HAP-1 (cell line): ENCODE results near the gene VPS33A.
"Not testable (repeated sequence)": the region's sequence is repeated elsewhere in the genome, so short reads cannot be mapped to it uniquely, and the experiment has no call there.

ENCODE experiments used
- DNase-seq, 2 experiments: peaks; one replicate each; pipeline ENCODE4 v3.0.0-alpha.2; 2016 to 2020; ENCODE audit warnings: low spot score in 2 of 2
- H3K27me3 ChIP-seq: fragments of 250-450 bp; sonication (Bioruptor Pico); 2 replicates; pipeline ENCODE4 v1.5.1; 2020; ENCODE audit warnings: low read depth, mild to moderate bottlenecking, moderate library complexity
- H3K36me3 ChIP-seq: fragments of 250-450 bp; sonication (Bioruptor Pico); replicated peaks from 2 replicates; pipeline ENCODE4 v1.5.1; 2020; ENCODE audit warnings: mild to moderate bottlenecking
- H3K4me1 ChIP-seq: fragments of 250-450 bp; sonication (Bioruptor Pico); 2 replicates; pipeline ENCODE4 v1.5.1; 2020; ENCODE audit warnings: mild to moderate bottlenecking
- H3K4me3 ChIP-seq: fragments of 250-450 bp; sonication (Bioruptor Pico); 2 replicates; pipeline ENCODE4 v1.5.1; 2020; ENCODE audit warnings: mild to moderate bottlenecking, moderate library complexity
- H3K9me3 ChIP-seq: fragments of 250-450 bp; sonication (Bioruptor Pico); 2 replicates; pipeline ENCODE4 v1.5.1; 2020; ENCODE audit warnings: mild to moderate bottlenecking, moderate library complexity
- in situ Hi-C: fragments of 300-500 bp; cut with MboI; formaldehyde crosslinking; loops from 3 replicates; pipeline ENCODE4 v1.14.3; 2020; ENCODE audit warnings: low sequenced_read_pairs, inconsistent platforms, mixed read lengths

Gene VPS33A

GRCh38 chr12:122205053-122205925, 61.0 kb downstream of the VPS33A start:
- peaks cover 26% of the 10 kb centered on the region for H3K36me3 ChIP-seq
- in situ Hi-C loops, result no loop called here
- H3K4me1 ChIP-seq, result 0 out of 2 replicates have a peak, but pooled peaks cover 4% of the 10 kb centered on the region
- no peaks in the 10 kb centered on the region for H3K9me3 ChIP-seq
- H3K4me3 ChIP-seq, result no peak overlapping the region
- no peak for DNase-seq
- H3K27me3 ChIP-seq, result no peaks in the 10 kb centered on the region

- Histone ChIP-seq H3K4me3 (no peak overlapping the region; the same call in 1 of the 2 replicates), H3K27me3 (no peaks in the 10 kb centered on the region), H3K9me3 (no peaks in the 10 kb centered on the region), H3K4me1 (0 out of 2 replicates have a peak, but pooled peaks cover 4% of the 10 kb centered on the region), H3K36me3 (peaks cover 19% of the 10 kb centered on the region)
- in situ Hi-C loops, result no loop called here
- DNase-seq, result no peak
Measured at GRCh38 chr12:122204167-122205052, 61.9 kb downstream of the VPS33A start.

GRCh38 chr12:122203301-122204166, 62.8 kb downstream of the VPS33A start, which contains the start of gene B3GNT4:
B3GNT4 (plus strand) TSS chr12:122203709; CDS start chr12:122204619, 910 bp downstream.
- Histone ChIP-seq H3K9me3 (no peaks in the 10 kb centered on the region), H3K36me3 (peaks cover 16% of the 10 kb centered on the region), H3K4me1 (0 out of 2 replicates have a peak, but pooled peaks cover 4% of the 10 kb centered on the region), H3K4me3 (peak within 1 kb of the TSS; percentile 40), H3K27me3 (no peaks in the 10 kb centered on the region)
- DNase-seq, result peak; percentile 74 to 82
- in situ Hi-C loops, result no loop called here

- not testable (repeated sequence) for H3K27me3 ChIP-seq, H3K9me3 ChIP-seq
- H3K4me3 ChIP-seq, result peak overlapping the region; percentile 40
Measured at GRCh38 chr12:122202811-122203210, 63.5 kb downstream of the VPS33A start.

GRCh38 chr12:122202017-122202416, 64.3 kb downstream of the VPS33A start:
- in situ Hi-C loops, result no loop called here
- H3K27me3 ChIP-seq, result no peaks in the 10 kb centered on the region

More at GRCh38 chr12:122202811-122203210, 63.5 kb downstream of the VPS33A start:
- peaks cover 11% of the 10 kb centered on the region for H3K36me3 ChIP-seq
- H3K4me1 ChIP-seq, DNase-seq, in situ Hi-C loops: not testable (repeated sequence)

GRCh38 chr12:122201381-122201780, 64.9 kb downstream of the VPS33A start:
- 0 out of 2 replicates have a peak, but pooled peaks cover 4% of the 10 kb centered on the region for H3K4me1 ChIP-seq
- H3K27me3 ChIP-seq, result no peaks in the 10 kb centered on the region
- no peaks in the 10 kb centered on the region for H3K36me3 ChIP-seq
- DNase-seq, result no peak
- in situ Hi-C loops, result no loop called here
- no peak overlapping the region for H3K4me3 ChIP-seq
- H3K9me3 ChIP-seq, result no peaks in the 10 kb centered on the region

More at GRCh38 chr12:122202017-122202416, 64.3 kb downstream of the VPS33A start:
- Histone ChIP-seq H3K4me1 (0 out of 2 replicates have a peak, but pooled peaks cover 4% of the 10 kb centered on the region), H3K9me3 (no peaks in the 10 kb centered on the region), H3K4me3 (no peak overlapping the region), H3K36me3 (peaks cover 3% of the 10 kb centered on the region)
- DNase-seq, result no peak

GRCh38 chr12:122200541-122201175, 65.6 kb downstream of the VPS33A start:
- Histone ChIP-seq H3K36me3 (no peaks in the 10 kb centered on the region), H3K4me3 (no peak overlapping the region), H3K27me3 (no peaks in the 10 kb centered on the region), H3K4me1 (0 out of 2 replicates have a peak, but pooled peaks cover 4% of the 10 kb centered on the region), H3K9me3 (no peaks in the 10 kb centered on the region)
- in situ Hi-C loops, result no loop called here
- DNase-seq, result no peak

- no peak for DNase-seq
- Histone ChIP-seq H3K4me1 (0 out of 2 replicates have a peak, but pooled peaks cover 4% of the 10 kb centered on the region), H3K4me3 (no peak overlapping the region), H3K36me3 (no peaks in the 10 kb centered on the region), H3K9me3 (0 out of 2 replicates have a peak, but pooled peaks cover 3% of the 10 kb centered on the region), H3K27me3 (no peaks in the 10 kb centered on the region)
- in situ Hi-C loops, result loop anchor here (10.0 kb wide), 1 partner anchor 145 kb away; no protein-coding TSS in a partner anchor
Measured at GRCh38 chr12:122199484-122200355, 66.6 kb downstream of the VPS33A start.

- DNase-seq, result no peak
- in situ Hi-C loops, result loop anchor here (10.0 kb wide), 1 partner anchor 143 kb away; no protein-coding TSS in a partner anchor
- H3K36me3 ChIP-seq, result no peaks in the 10 kb centered on the region
- H3K4me1 ChIP-seq, result no peaks in the 10 kb centered on the region
- H3K27me3 ChIP-seq, result no peaks in the 10 kb centered on the region
- 0 out of 2 replicates have a peak, but pooled peaks cover 3% of the 10 kb centered on the region for H3K9me3 ChIP-seq
- H3K4me3 ChIP-seq, result no peak overlapping the region
Measured at GRCh38 chr12:122197612-122197966, 68.7 kb downstream of the VPS33A start.

GRCh38 chr12:122195405-122195804, 70.9 kb downstream of the VPS33A start:
- Histone ChIP-seq H3K4me3 (no peak overlapping the region), H3K27me3 (no peaks in the 10 kb centered on the region), H3K9me3 (0 out of 2 replicates have a peak, but pooled peaks cover 3% of the 10 kb centered on the region), H3K4me1 (no peaks in the 10 kb centered on the region), H3K36me3 (no peaks in the 10 kb centered on the region)
- no peak for DNase-seq
- in situ Hi-C loops, result loop anchor here (10.0 kb wide), 1 partner anchor 141 kb away; no protein-coding TSS in a partner anchor

GRCh38 chr12:122194804-122195203, 71.5 kb downstream of the VPS33A start:
- no peaks in the 10 kb centered on the region for H3K4me1 ChIP-seq
- no peaks in the 10 kb centered on the region for H3K27me3 ChIP-seq
- H3K4me3 ChIP-seq, result no peak overlapping the region
- in situ Hi-C loops, result loop anchor here (10.0 kb wide), 1 partner anchor 140 kb away; no protein-coding TSS in a partner anchor
- H3K9me3 ChIP-seq, result 0 out of 2 replicates have a peak, but pooled peaks cover 3% of the 10 kb centered on the region
- DNase-seq, result no peak
- H3K36me3 ChIP-seq, result no peaks in the 10 kb centered on the region
